ENCODE measurements around the gene C11orf91.

Gene C11orf91

DNA sequence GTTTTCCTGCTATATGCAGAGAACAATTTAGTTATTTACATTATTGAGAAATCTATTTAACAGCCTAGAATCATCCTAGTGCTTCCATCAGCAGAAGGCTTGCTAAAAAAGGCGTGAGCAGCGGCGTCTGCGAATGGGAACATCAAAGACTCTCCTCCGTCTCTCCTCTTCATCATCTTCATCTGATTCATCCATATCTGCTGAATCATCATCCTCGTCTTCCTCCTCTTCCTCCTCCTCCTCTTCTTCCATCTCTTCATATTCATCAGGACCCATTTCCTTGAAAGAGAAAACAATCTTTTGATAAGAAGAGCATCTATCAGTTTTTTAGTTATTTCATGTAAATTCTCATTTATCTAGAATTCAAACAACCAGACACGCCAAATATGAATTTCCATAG, 41.2 kb upstream of the C11orf91 start:
- 100% methylated on average over 1 of the region's 7 CpGs; no CpG with 5 or more reads in 1 of the 2 donors for WGBS, 2 donors (ENCODE audit: extremely low coverage in 2 of 2, insufficient read length in 2 of 2, insufficient replicate concordance in 1 of 2)

GRCh38 chr11:33737362-33737821, 36.8 kb upstream of the C11orf91 start:
- H3K23ac ChIP-seq (ENCODE audit: low read depth, low read length, poor library complexity): no peak overlapping the region
- H3K79me1 ChIP-seq (ENCODE audit: low read depth, low read length): no peaks in the 10 kb centered on the region
- H3K4me2 ChIP-seq (ENCODE audit: insufficient read depth, low read length, poor library complexity, severe bottlenecking): no peak overlapping the region
- no peak overlapping the region for H3K4ac ChIP-seq (ENCODE audit: low read length)
- H3K27me3 ChIP-seq (ENCODE audit: control insufficient read depth in 3 of 3, insufficient read depth in 3 of 3, low read depth in 1 of 3, low read length in 3 of 3): no peaks in the 10 kb centered on the region
- H3K9ac ChIP-seq (ENCODE audit: low read depth, low read length, poor library complexity): no peak overlapping the region
- H3K14ac ChIP-seq (ENCODE audit: low read length): no peak overlapping the region
- H2BK5ac ChIP-seq (ENCODE audit: low read length): no peak overlapping the region
- no peak overlapping the region for H2BK120ac ChIP-seq (ENCODE audit: low read depth, low read length)
- H3K36me3 ChIP-seq (replicated peaks in 1 of 2; ENCODE audit: control insufficient read depth in 2 of 2, insufficient read depth in 2 of 2, low read length in 2 of 2): peaks cover 2 to 13% of the 10 kb centered on the region in 2 donors
- H2BK12ac ChIP-seq (ENCODE audit: low read length): no peak overlapping the region
- H3K27ac ChIP-seq (replicated peaks; ENCODE audit: low read length): no peak overlapping the region
- no peak overlapping the region for H2BK15ac ChIP-seq (ENCODE audit: low read length)
- no peak overlapping the region for H4K8ac ChIP-seq (ENCODE audit: low read depth, low read length)
- peak overlapping the region; percentile 96 for H2AFZ ChIP-seq (ENCODE audit: low read length)
- no peak overlapping the region for H2AK5ac ChIP-seq (ENCODE audit: low read depth, low read length)
- H3K4me1 ChIP-seq (ENCODE audit: control insufficient read depth in 2 of 2, insufficient read depth in 1 of 2, low read depth in 1 of 2, low read length in 2 of 2): peaks cover 7 to 8% of the 10 kb centered on the region in 2 donors
- DNase-seq (ENCODE audit: low spot score): no peak
- H3K18ac ChIP-seq (ENCODE audit: low read length): no peak overlapping the region
- no CpG with 5 or more reads among the region's 3 CpGs for WGBS, 2 donors (ENCODE audit: extremely low coverage in 2 of 2, insufficient read length in 2 of 2, insufficient replicate concordance in 1 of 2)
- H3K9me3 ChIP-seq (replicated peaks in 1 of 2; ENCODE audit: control insufficient read depth in 2 of 2, insufficient read depth in 1 of 2, low read depth in 1 of 2, low read length in 2 of 2): peaks cover 0 to 5% of the 10 kb centered on the region in 2 donors
- no peak overlapping the region for H4K91ac ChIP-seq (ENCODE audit: low read depth, low read length, poor library complexity)
- H3K4me3 ChIP-seq (ENCODE audit: low read length in 2 of 2): no peak overlapping the region

More for the DNA sequence above, 41.2 kb upstream of the C11orf91 start:
- Histone ChIP-seq H2AFZ (ENCODE audit: low read length) (no peak overlapping the region), H3K9me3 (replicated peaks in 1 of 2; ENCODE audit: control insufficient read depth in 2 of 2, insufficient read depth in 1 of 2, low read depth in 1 of 2, low read length in 2 of 2) (no peaks in the 10 kb centered on the region), H3K4ac (ENCODE audit: low read length) (no peak overlapping the region), H2AK5ac (ENCODE audit: low read depth, low read length) (no peak overlapping the region), H3K14ac (ENCODE audit: low read length) (no peak overlapping the region), H3K4me2 (ENCODE audit: insufficient read depth, low read length, poor library complexity, severe bottlenecking) (no peak overlapping the region), H3K36me3 (replicated peaks in 1 of 2; ENCODE audit: control insufficient read depth in 2 of 2, insufficient read depth in 2 of 2, low read length in 2 of 2) (peaks cover 1 to 15% of the 10 kb centered on the region in 2 donors), H3K79me1 (ENCODE audit: low read depth, low read length) (no peaks in the 10 kb centered on the region), H3K9ac (ENCODE audit: low read depth, low read length, poor library complexity) (no peak overlapping the region), H3K27ac (replicated peaks; ENCODE audit: low read length) (no peak overlapping the region), H2BK15ac (ENCODE audit: low read length) (no peak overlapping the region), H4K91ac (ENCODE audit: low read depth, low read length, poor library complexity) (no peak overlapping the region), H3K27me3 (ENCODE audit: control insufficient read depth in 3 of 3, insufficient read depth in 3 of 3, low read depth in 1 of 3, low read length in 3 of 3) (no peaks in the 10 kb centered on the region), H3K18ac (ENCODE audit: low read length) (no peak overlapping the region), H2BK12ac (ENCODE audit: low read length) (no peak overlapping the region), H2BK5ac (ENCODE audit: low read length) (no peak overlapping the region), H2BK120ac (ENCODE audit: low read depth, low read length) (no peak overlapping the region), H3K4me1 (ENCODE audit: control insufficient read depth in 2 of 2, insufficient read depth in 1 of 2, low read depth in 1 of 2, low read length in 2 of 2) (peaks cover under 1 to 1% of the 10 kb centered on the region in 2 donors), H3K23ac (ENCODE audit: low read depth, low read length, poor library complexity) (no peak overlapping the region), H4K8ac (ENCODE audit: low read depth, low read length) (no peak overlapping the region), H3K4me3 (ENCODE audit: low read length in 2 of 2) (no peak overlapping the region)
- DNase-seq (ENCODE audit: low spot score): no peak

DNA sequence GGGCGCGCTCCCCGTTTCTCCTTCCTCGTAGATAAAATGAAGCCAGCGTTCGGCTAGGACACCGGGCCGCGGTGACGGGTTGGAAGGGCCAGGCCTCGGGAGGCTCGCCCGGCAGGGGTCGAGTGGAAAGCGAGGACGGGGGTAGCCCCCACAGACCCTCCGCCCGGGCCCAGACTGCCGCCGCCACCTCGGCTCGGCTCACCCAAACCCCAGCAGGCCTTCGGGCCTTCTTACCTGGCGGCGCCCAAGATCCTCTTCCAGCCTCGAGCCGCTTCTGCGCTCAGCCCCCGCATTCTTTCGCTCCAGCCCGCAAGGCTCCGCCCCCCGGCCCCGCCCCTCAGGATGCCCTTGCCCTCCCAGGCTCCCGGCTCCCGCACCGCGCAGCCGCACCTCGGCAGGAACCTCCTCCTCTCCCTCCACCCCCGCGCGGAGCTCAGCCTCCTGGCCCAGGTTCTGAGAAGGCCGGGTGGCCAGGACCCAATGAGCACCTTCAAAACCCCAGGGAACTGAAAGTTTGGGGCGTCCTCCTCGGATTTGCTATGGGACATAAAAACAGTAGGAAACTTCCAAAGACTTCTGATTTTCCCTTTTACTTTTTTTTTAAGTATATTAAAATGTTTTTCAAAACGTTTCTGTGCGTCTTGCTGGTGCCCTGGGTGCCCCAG, 35.7 kb upstream of the C11orf91 start, which contains the start of gene CD59:
Gene CD59 (minus strand): TSS at position 276 of the 665 bp plus-strand sequence. CDS start 13,978 bp downstream, outside the sequence.
- peaks cover 2 to 17% of the 10 kb centered on the region in 2 donors for H3K36me3 ChIP-seq (replicated peaks in 1 of 2; ENCODE audit: control insufficient read depth in 2 of 2, insufficient read depth in 2 of 2, low read length in 2 of 2)
- H3K4ac ChIP-seq (ENCODE audit: low read length): no peak within 1 kb of the TSS
- no peak within 1 kb of the TSS for H2BK120ac ChIP-seq (ENCODE audit: low read depth, low read length)
- no peak within 1 kb of the TSS for H2BK12ac ChIP-seq (ENCODE audit: low read length)
- peak within 1 kb of the TSS; percentile 73 for H2AK5ac ChIP-seq (ENCODE audit: low read depth, low read length)
- H3K23ac ChIP-seq (ENCODE audit: low read depth, low read length, poor library complexity): no peak within 1 kb of the TSS
- no peaks in the 10 kb centered on the region for H3K27me3 ChIP-seq (ENCODE audit: control insufficient read depth in 3 of 3, insufficient read depth in 3 of 3, low read depth in 1 of 3, low read length in 3 of 3)
- H4K91ac ChIP-seq (ENCODE audit: low read depth, low read length, poor library complexity): peak within 1 kb of the TSS; percentile 4
- no peak within 1 kb of the TSS for H4K8ac ChIP-seq (ENCODE audit: low read depth, low read length)
- peak within 1 kb of the TSS; percentile 73 for H3K4me2 ChIP-seq (ENCODE audit: insufficient read depth, low read length, poor library complexity, severe bottlenecking)
- peak within 1 kb of the TSS; percentile 96 for H2AFZ ChIP-seq (ENCODE audit: low read length)
- H3K9me3 ChIP-seq (replicated peaks in 1 of 2; ENCODE audit: control insufficient read depth in 2 of 2, insufficient read depth in 1 of 2, low read depth in 1 of 2, low read length in 2 of 2): peaks cover 0 to 5% of the 10 kb centered on the region in 2 donors
- H2BK15ac ChIP-seq (ENCODE audit: low read length): no peak within 1 kb of the TSS
- WGBS, 2 donors (ENCODE audit: extremely low coverage in 2 of 2, insufficient read length in 2 of 2, insufficient replicate concordance in 1 of 2): no CpG with 5 or more reads among the region's 48 CpGs
- no peak within 1 kb of the TSS for H2BK5ac ChIP-seq (ENCODE audit: low read length)
- H3K79me1 ChIP-seq (ENCODE audit: low read depth, low read length): no peaks in the 10 kb centered on the region
- H3K4me1 ChIP-seq (ENCODE audit: control insufficient read depth in 2 of 2, insufficient read depth in 1 of 2, low read depth in 1 of 2, low read length in 2 of 2): peaks cover 7 to 8% of the 10 kb centered on the region in 2 donors
- no peak within 1 kb of the TSS for H3K27ac ChIP-seq (replicated peaks; ENCODE audit: low read length)
- peak; percentile 84 for DNase-seq (ENCODE audit: low spot score)
- peak within 1 kb of the TSS; percentile 78 to 96 for H3K4me3 ChIP-seq (ENCODE audit: low read length in 2 of 2)
- peak within 1 kb of the TSS; percentile 96 for H3K18ac ChIP-seq (ENCODE audit: low read length)
- H3K14ac ChIP-seq (ENCODE audit: low read length): peak within 1 kb of the TSS; percentile 42
- H3K9ac ChIP-seq (ENCODE audit: low read depth, low read length, poor library complexity): peak within 1 kb of the TSS; percentile 72
